ENCODE measurements around the gene ANKRA2.

The ANKRA2 gene

GRCh38 chr5:73565139-73565968 is at the start of gene ANKRA2, which contains the start of gene UTP15:
ANKRA2 (minus strand) TSS chr5:73565639; CDS start chr5:73562881, 2,758 bp downstream.
UTP15 (plus strand) TSS chr5:73565743; CDS start chr5:73567345, 1,602 bp downstream.
- H3K4me1 ChIP-seq (ENCODE audit: control insufficient read depth, insufficient read depth, low read length), result peaks cover 11% of the 10 kb centered on the region

GRCh38 chr5:73615085-73615484 is 49.6 kb upstream of the ANKRA2 start:
- Histone ChIP-seq H3K9ac (ENCODE audit: low read length) (no peak overlapping the region), H3K4me3 (ENCODE audit: low read length) (no peak overlapping the region), H3K27me3 (ENCODE audit: control insufficient read depth, insufficient read depth, low read length) (no peaks in the 10 kb centered on the region), H3K4me1 (ENCODE audit: control insufficient read depth, insufficient read depth, low read length) (peaks cover 50% of the 10 kb centered on the region), H3K36me3 (ENCODE audit: control insufficient read depth, insufficient read depth, low read length) (no peaks in the 10 kb centered on the region), H3K9me3 (ENCODE audit: control insufficient read depth, low read length) (no peaks in the 10 kb centered on the region)

More at GRCh38 chr5:73565139-73565968, at the start of gene ANKRA2, which contains the start of gene UTP15:
- Histone ChIP-seq H3K9me3 (ENCODE audit: control insufficient read depth, low read length) (no peaks in the 10 kb centered on the region), H3K4me3 (ENCODE audit: low read length) (peak within 1 kb of the TSS; percentile 28), H3K36me3 (ENCODE audit: control insufficient read depth, insufficient read depth, low read length) (no peaks in the 10 kb centered on the region), H3K27me3 (ENCODE audit: control insufficient read depth, insufficient read depth, low read length) (no peaks in the 10 kb centered on the region), H3K9ac (ENCODE audit: low read length) (peak within 1 kb of the TSS; percentile 89)

- H3K9ac ChIP-seq (ENCODE audit: low read length), result no peak overlapping the region
- peaks cover 38% of the 10 kb centered on the region for H3K4me1 ChIP-seq (ENCODE audit: control insufficient read depth, insufficient read depth, low read length)
- H3K27me3 ChIP-seq (ENCODE audit: control insufficient read depth, insufficient read depth, low read length), result no peaks in the 10 kb centered on the region
- no peak overlapping the region for H3K4me3 ChIP-seq (ENCODE audit: low read length)
- no peaks in the 10 kb centered on the region for H3K36me3 ChIP-seq (ENCODE audit: control insufficient read depth, insufficient read depth, low read length)
- no peaks in the 10 kb centered on the region for H3K9me3 ChIP-seq (ENCODE audit: control insufficient read depth, low read length)
Observed at GRCh38 chr5:73612799-73613198, 47.4 kb upstream of the ANKRA2 start.

- no peak overlapping the region for H3K4me3 ChIP-seq (ENCODE audit: low read length)
- H3K4me1 ChIP-seq (ENCODE audit: control insufficient read depth, insufficient read depth, low read length), result peaks cover 31% of the 10 kb centered on the region
- H3K36me3 ChIP-seq (ENCODE audit: control insufficient read depth, insufficient read depth, low read length), result no peaks in the 10 kb centered on the region
- H3K27me3 ChIP-seq (ENCODE audit: control insufficient read depth, insufficient read depth, low read length), result no peaks in the 10 kb centered on the region
- H3K9ac ChIP-seq (ENCODE audit: low read length), result no peak overlapping the region
- H3K9me3 ChIP-seq (ENCODE audit: control insufficient read depth, low read length), result no peaks in the 10 kb centered on the region
Observed at GRCh38 chr5:73607228-73607627, 41.8 kb upstream of the ANKRA2 start.

- H3K9me3 ChIP-seq (ENCODE audit: control insufficient read depth, low read length), result no peaks in the 10 kb centered on the region
- H3K36me3 ChIP-seq (ENCODE audit: control insufficient read depth, insufficient read depth, low read length), result no peaks in the 10 kb centered on the region
- H3K4me1 ChIP-seq (ENCODE audit: control insufficient read depth, insufficient read depth, low read length), result peaks cover 24% of the 10 kb centered on the region
- H3K27me3 ChIP-seq (ENCODE audit: control insufficient read depth, insufficient read depth, low read length), result no peaks in the 10 kb centered on the region
- H3K4me3 ChIP-seq (ENCODE audit: low read length), result no peak overlapping the region
- no peak overlapping the region for H3K9ac ChIP-seq (ENCODE audit: low read length)
Observed at GRCh38 chr5:73606206-73606753, 40.8 kb upstream of the ANKRA2 start.

- H3K4me1 ChIP-seq (ENCODE audit: control insufficient read depth, insufficient read depth, low read length), result peaks cover 23% of the 10 kb centered on the region
- H3K9me3 ChIP-seq (ENCODE audit: control insufficient read depth, low read length), result no peaks in the 10 kb centered on the region
Observed at GRCh38 chr5:73605223-73606087, 40.0 kb upstream of the ANKRA2 start.

GRCh38 chr5:73603998-73604397 is 38.6 kb upstream of the ANKRA2 start:
- Histone ChIP-seq H3K9ac (ENCODE audit: low read length) (no peak overlapping the region), H3K4me3 (ENCODE audit: low read length) (no peak overlapping the region), H3K36me3 (ENCODE audit: control insufficient read depth, insufficient read depth, low read length) (no peaks in the 10 kb centered on the region), H3K9me3 (ENCODE audit: control insufficient read depth, low read length) (no peaks in the 10 kb centered on the region), H3K4me1 (ENCODE audit: control insufficient read depth, insufficient read depth, low read length) (peaks cover 23% of the 10 kb centered on the region), H3K27me3 (ENCODE audit: control insufficient read depth, insufficient read depth, low read length) (no peaks in the 10 kb centered on the region)

More at GRCh38 chr5:73605223-73606087, 40.0 kb upstream of the ANKRA2 start:
- no peak overlapping the region for H3K9ac ChIP-seq (ENCODE audit: low read length)
- no peaks in the 10 kb centered on the region for H3K27me3 ChIP-seq (ENCODE audit: control insufficient read depth, insufficient read depth, low read length)
- H3K36me3 ChIP-seq (ENCODE audit: control insufficient read depth, insufficient read depth, low read length), result no peaks in the 10 kb centered on the region
- no peak overlapping the region for H3K4me3 ChIP-seq (ENCODE audit: low read length)

- H3K4me3 ChIP-seq (ENCODE audit: low read length), result no peak overlapping the region
- H3K9ac ChIP-seq (ENCODE audit: low read length), result no peak overlapping the region
- no peaks in the 10 kb centered on the region for H3K9me3 ChIP-seq (ENCODE audit: control insufficient read depth, low read length)
- no peaks in the 10 kb centered on the region for H3K36me3 ChIP-seq (ENCODE audit: control insufficient read depth, insufficient read depth, low read length)
- H3K27me3 ChIP-seq (ENCODE audit: control insufficient read depth, insufficient read depth, low read length), result no peaks in the 10 kb centered on the region
- no peaks in the 10 kb centered on the region for H3K4me1 ChIP-seq (ENCODE audit: control insufficient read depth, insufficient read depth, low read length)
Observed at GRCh38 chr5:73599380-73599779, 33.9 kb upstream of the ANKRA2 start.

- H3K27me3 ChIP-seq (ENCODE audit: control insufficient read depth, insufficient read depth, low read length), result no peaks in the 10 kb centered on the region
- no peaks in the 10 kb centered on the region for H3K9me3 ChIP-seq (ENCODE audit: control insufficient read depth, low read length)
- no peaks in the 10 kb centered on the region for H3K36me3 ChIP-seq (ENCODE audit: control insufficient read depth, insufficient read depth, low read length)
- no peaks in the 10 kb centered on the region for H3K4me1 ChIP-seq (ENCODE audit: control insufficient read depth, insufficient read depth, low read length)
- H3K4me3 ChIP-seq (ENCODE audit: low read length), result no peak overlapping the region
- no peak overlapping the region for H3K9ac ChIP-seq (ENCODE audit: low read length)
Observed at GRCh38 chr5:73596705-73597328, 31.4 kb upstream of the ANKRA2 start.

- H3K27me3 ChIP-seq (ENCODE audit: control insufficient read depth, insufficient read depth, low read length), result no peaks in the 10 kb centered on the region
- H3K36me3 ChIP-seq (ENCODE audit: control insufficient read depth, insufficient read depth, low read length), result no peaks in the 10 kb centered on the region
- H3K4me1 ChIP-seq (ENCODE audit: control insufficient read depth, insufficient read depth, low read length), result peaks cover 9% of the 10 kb centered on the region
- H3K9me3 ChIP-seq (ENCODE audit: control insufficient read depth, low read length), result no peaks in the 10 kb centered on the region
- no peak overlapping the region for H3K4me3 ChIP-seq (ENCODE audit: low read length)
- no peak overlapping the region for H3K9ac ChIP-seq (ENCODE audit: low read length)
Observed at GRCh38 chr5:73592551-73592950, 27.1 kb upstream of the ANKRA2 start.

GRCh38 chr5:73591698-73592501 is 26.5 kb upstream of the ANKRA2 start:
- Histone ChIP-seq H3K36me3 (ENCODE audit: control insufficient read depth, insufficient read depth, low read length) (no peaks in the 10 kb centered on the region), H3K9ac (ENCODE audit: low read length) (no peak overlapping the region), H3K27me3 (ENCODE audit: control insufficient read depth, insufficient read depth, low read length) (no peaks in the 10 kb centered on the region), H3K9me3 (ENCODE audit: control insufficient read depth, low read length) (no peaks in the 10 kb centered on the region), H3K4me1 (ENCODE audit: control insufficient read depth, insufficient read depth, low read length) (peaks cover 12% of the 10 kb centered on the region), H3K4me3 (ENCODE audit: low read length) (no peak overlapping the region)

Measured in mucosa of stomach (tissue), 1 donor.